Measurements from ENCODE around the gene HHAT.

HHAT gene

DNA sequence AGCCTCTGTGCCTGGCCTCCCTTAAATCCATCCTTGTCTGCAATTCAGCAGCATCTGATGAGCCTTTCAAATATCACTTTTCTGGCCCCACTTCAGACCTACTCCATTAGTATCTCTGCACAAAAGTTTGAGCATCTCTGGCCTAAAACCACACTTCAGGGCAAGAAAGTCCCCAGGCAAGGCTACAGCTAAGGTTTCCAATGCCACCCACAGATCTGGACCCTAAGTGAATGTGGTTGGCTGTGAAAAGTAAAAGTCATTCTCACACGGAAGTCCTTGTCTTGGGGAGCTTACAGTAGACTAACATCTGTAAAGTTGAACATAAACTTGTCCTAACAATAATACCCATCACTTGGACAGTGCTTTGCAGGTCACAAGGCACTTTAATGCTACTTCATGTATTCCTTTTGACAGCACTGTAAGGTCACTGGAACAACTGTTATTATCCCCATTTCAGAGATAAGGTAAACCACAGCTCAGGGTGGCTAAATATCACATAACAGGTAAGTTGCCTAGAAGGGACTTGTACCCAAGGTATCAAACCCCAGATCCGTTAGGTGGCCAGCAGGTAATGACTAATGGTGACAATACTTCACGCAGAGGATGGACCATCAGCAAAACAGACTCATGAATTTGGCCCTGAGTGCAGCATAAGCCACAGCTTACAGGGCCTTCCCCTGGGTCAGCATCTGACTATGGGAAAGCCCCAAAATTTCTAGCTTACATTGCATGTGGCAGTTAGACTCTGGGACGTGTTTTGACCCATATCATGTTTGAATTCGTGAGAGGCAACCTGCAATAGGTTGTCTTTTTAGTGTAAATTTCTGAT, 356.0 kb downstream of the HHAT start:
- Histone ChIP-seq H3K79me1 (ENCODE audit: low read length) (no peaks in the 10 kb centered on the region), H3K18ac (ENCODE audit: low read length) (no peak overlapping the region), H3K27ac (ENCODE audit: low read depth, low read length) (no peak overlapping the region), H3K4me1 (ENCODE audit: control insufficient read depth, low read depth, low read length) (no peaks in the 10 kb centered on the region), H2BK15ac (replicated peaks; ENCODE audit: low read depth) (no peak overlapping the region), H2BK120ac (ENCODE audit: low read depth, low read length) (no peak overlapping the region), H3K9ac (ENCODE audit: low read length) (no peak overlapping the region), H3K56ac (ENCODE audit: low read length) (no peak overlapping the region), H2AK5ac (ENCODE audit: low read length) (no peak overlapping the region), H3K4me2 (ENCODE audit: low read length) (no peak overlapping the region), H3K36me3 (ENCODE audit: control insufficient read depth, insufficient read depth, low read length) (no peaks in the 10 kb centered on the region), H3K79me2 (ENCODE audit: control insufficient read depth, insufficient read depth, low read length) (no peaks in the 10 kb centered on the region), H4K5ac (ENCODE audit: low read length) (no peak overlapping the region), H3K23ac (ENCODE audit: low read length) (no peak overlapping the region), H3K4ac (ENCODE audit: low read depth, low read length) (no peak overlapping the region), H3K27me3 (ENCODE audit: insufficient read depth, low read length, poor library complexity) (no peaks in the 10 kb centered on the region), H4K8ac (ENCODE audit: low read depth, low read length) (no peak overlapping the region), H3K4me3 (ENCODE audit: low read length) (no peak overlapping the region), H2BK5ac (ENCODE audit: low read length) (no peak overlapping the region)
- no peak for DNase-seq
- no CpG with 5 or more reads among the region's 5 CpGs for WGBS (ENCODE audit: extremely low coverage, insufficient coverage, low lambda C conversion rate)

DNA sequence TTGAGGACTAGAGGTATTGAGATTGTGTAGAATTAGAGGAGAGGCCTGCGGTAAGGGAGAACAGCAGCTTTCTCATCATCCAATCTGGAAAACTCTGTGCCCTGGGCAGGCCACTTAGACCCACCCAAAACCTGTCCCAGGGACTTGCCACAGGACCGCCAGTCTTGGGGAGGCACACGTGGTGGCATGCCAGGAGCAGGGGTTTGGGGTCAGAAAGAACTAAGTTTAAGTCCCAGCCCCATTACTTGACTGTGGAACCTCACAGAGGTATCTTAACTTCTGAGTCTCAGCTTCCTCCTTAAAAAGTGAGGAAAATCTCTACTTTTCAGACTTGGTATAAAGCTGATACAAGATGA, 356.6 kb downstream of the HHAT start:
- H4K8ac ChIP-seq (ENCODE audit: low read depth, low read length), result no peak overlapping the region
- H3K23ac ChIP-seq (ENCODE audit: low read length), result no peak overlapping the region
- H2AK5ac ChIP-seq (ENCODE audit: low read length), result no peak overlapping the region
- no peak overlapping the region for H3K4me2 ChIP-seq (ENCODE audit: low read length)
- H2BK5ac ChIP-seq (ENCODE audit: low read length), result no peak overlapping the region
- H3K79me2 ChIP-seq (ENCODE audit: control insufficient read depth, insufficient read depth, low read length), result no peaks in the 10 kb centered on the region
- H3K4me1 ChIP-seq (ENCODE audit: control insufficient read depth, low read depth, low read length), result no peaks in the 10 kb centered on the region
- no peaks in the 10 kb centered on the region for H3K36me3 ChIP-seq (ENCODE audit: control insufficient read depth, insufficient read depth, low read length)
- no peak overlapping the region for H3K27ac ChIP-seq (ENCODE audit: low read depth, low read length)
- H3K79me1 ChIP-seq (ENCODE audit: low read length), result no peaks in the 10 kb centered on the region
- no peaks in the 10 kb centered on the region for H3K27me3 ChIP-seq (ENCODE audit: insufficient read depth, low read length, poor library complexity)
- H3K56ac ChIP-seq (ENCODE audit: low read length), result no peak overlapping the region
- DNase-seq, result no peak
- no peak overlapping the region for H2BK15ac ChIP-seq (replicated peaks; ENCODE audit: low read depth)
- H4K5ac ChIP-seq (ENCODE audit: low read length), result no peak overlapping the region
- no peak overlapping the region for H3K18ac ChIP-seq (ENCODE audit: low read length)
- H3K9ac ChIP-seq (ENCODE audit: low read length), result no peak overlapping the region
- H3K4ac ChIP-seq (ENCODE audit: low read depth, low read length), result no peak overlapping the region
- no CpG with 5 or more reads among the region's 3 CpGs for WGBS (ENCODE audit: extremely low coverage, insufficient coverage, low lambda C conversion rate)
- no peak overlapping the region for H3K4me3 ChIP-seq (ENCODE audit: low read length)
- H2BK120ac ChIP-seq (ENCODE audit: low read depth, low read length), result no peak overlapping the region

DNA sequence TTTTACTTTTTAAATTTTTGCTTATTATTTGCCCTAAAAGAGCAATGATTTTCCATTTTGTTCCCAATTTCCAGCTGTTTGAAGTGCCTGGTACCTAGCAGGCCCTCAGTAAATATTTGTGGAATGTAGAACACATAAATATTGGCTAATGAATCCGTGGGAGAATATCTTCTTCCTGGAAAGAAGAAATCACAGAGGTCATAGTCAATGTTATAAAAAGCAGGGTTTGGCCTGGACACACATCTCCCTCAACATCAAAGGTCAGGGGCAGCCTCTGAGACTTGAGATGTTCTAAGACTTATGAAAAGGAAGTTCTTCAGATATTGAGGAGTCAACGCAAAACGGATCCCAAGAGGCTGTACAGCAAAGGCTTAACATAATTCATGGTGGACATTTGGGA, 358.1 kb downstream of the HHAT start:
- no peaks in the 10 kb centered on the region for H3K4me1 ChIP-seq (ENCODE audit: control insufficient read depth, low read depth, low read length)
- no peak overlapping the region for H3K4ac ChIP-seq (ENCODE audit: low read depth, low read length)
- no peak overlapping the region for H2BK15ac ChIP-seq (replicated peaks; ENCODE audit: low read depth)
- H3K36me3 ChIP-seq (ENCODE audit: control insufficient read depth, insufficient read depth, low read length), result no peaks in the 10 kb centered on the region
- H2AK5ac ChIP-seq (ENCODE audit: low read length), result no peak overlapping the region
- no peak overlapping the region for H3K56ac ChIP-seq (ENCODE audit: low read length)
- no peak overlapping the region for H3K23ac ChIP-seq (ENCODE audit: low read length)
- H3K18ac ChIP-seq (ENCODE audit: low read length), result no peak overlapping the region
- no peak overlapping the region for H3K4me3 ChIP-seq (ENCODE audit: low read length)
- H4K8ac ChIP-seq (ENCODE audit: low read depth, low read length), result no peak overlapping the region
- no CpG with 5 or more reads among the region's 3 CpGs for WGBS (ENCODE audit: extremely low coverage, insufficient coverage, low lambda C conversion rate)
- no peak overlapping the region for H4K5ac ChIP-seq (ENCODE audit: low read length)
- H3K79me2 ChIP-seq (ENCODE audit: control insufficient read depth, insufficient read depth, low read length), result no peaks in the 10 kb centered on the region
- H3K79me1 ChIP-seq (ENCODE audit: low read length), result no peaks in the 10 kb centered on the region
- no peak overlapping the region for H3K9ac ChIP-seq (ENCODE audit: low read length)
- DNase-seq, result no peak
- no peaks in the 10 kb centered on the region for H3K27me3 ChIP-seq (ENCODE audit: insufficient read depth, low read length, poor library complexity)
- no peak overlapping the region for H3K4me2 ChIP-seq (ENCODE audit: low read length)
- H2BK5ac ChIP-seq (ENCODE audit: low read length), result no peak overlapping the region
- H3K27ac ChIP-seq (ENCODE audit: low read depth, low read length), result no peak overlapping the region
- no peak overlapping the region for H2BK120ac ChIP-seq (ENCODE audit: low read depth, low read length)

DNA sequence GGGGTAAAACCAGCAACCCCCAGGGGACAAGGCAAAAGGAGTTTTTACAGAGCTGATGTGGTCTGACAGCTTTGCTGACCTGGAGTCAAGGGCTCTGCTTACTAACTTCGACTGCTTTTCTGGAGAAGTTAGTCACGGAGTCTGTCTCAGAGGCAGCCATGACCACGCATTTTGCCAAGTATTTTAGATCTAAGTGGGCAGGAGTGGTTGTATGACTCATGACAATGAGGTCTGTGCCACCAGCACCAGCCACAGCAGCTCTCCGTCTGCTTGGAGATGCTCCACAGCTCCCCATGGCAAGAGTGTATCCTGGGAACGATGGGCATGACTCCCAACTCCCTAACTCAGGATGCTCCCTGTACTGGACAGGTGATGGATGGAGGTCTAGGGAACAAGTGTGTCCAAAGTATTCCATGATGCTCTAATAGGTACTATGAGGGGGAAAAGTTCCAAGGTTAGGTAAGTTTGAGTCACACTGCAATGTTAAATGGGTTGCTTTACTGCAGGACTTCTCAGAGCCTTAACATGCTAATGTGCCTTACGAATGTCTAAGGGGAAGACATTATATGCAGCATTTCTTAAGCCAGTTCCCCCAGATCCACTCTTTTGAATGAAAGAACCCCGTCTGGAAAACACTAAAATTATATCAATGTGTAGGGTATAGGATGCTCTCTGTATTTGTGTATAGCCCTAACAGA, 359.0 kb downstream of the HHAT start:
- no peaks in the 10 kb centered on the region for H3K79me1 ChIP-seq (ENCODE audit: low read length)
- no CpG with 5 or more reads among the region's 7 CpGs for WGBS (ENCODE audit: extremely low coverage, insufficient coverage, low lambda C conversion rate)
- H3K4me3 ChIP-seq (ENCODE audit: low read length), result no peak overlapping the region
- no peak overlapping the region for H2BK120ac ChIP-seq (ENCODE audit: low read depth, low read length)
- H3K56ac ChIP-seq (ENCODE audit: low read length), result no peak overlapping the region
- H3K4me1 ChIP-seq (ENCODE audit: control insufficient read depth, low read depth, low read length), result no peaks in the 10 kb centered on the region
- H3K27ac ChIP-seq (ENCODE audit: low read depth, low read length), result no peak overlapping the region
- H3K18ac ChIP-seq (ENCODE audit: low read length), result no peak overlapping the region
- no peak overlapping the region for H2BK15ac ChIP-seq (replicated peaks; ENCODE audit: low read depth)
- no peaks in the 10 kb centered on the region for H3K79me2 ChIP-seq (ENCODE audit: control insufficient read depth, insufficient read depth, low read length)
- no peak for DNase-seq
- H2BK5ac ChIP-seq (ENCODE audit: low read length), result no peak overlapping the region
- no peaks in the 10 kb centered on the region for H3K36me3 ChIP-seq (ENCODE audit: control insufficient read depth, insufficient read depth, low read length)
- no peak overlapping the region for H3K4me2 ChIP-seq (ENCODE audit: low read length)
- no peak overlapping the region for H2AK5ac ChIP-seq (ENCODE audit: low read length)
- no peaks in the 10 kb centered on the region for H3K27me3 ChIP-seq (ENCODE audit: insufficient read depth, low read length, poor library complexity)
- H4K8ac ChIP-seq (ENCODE audit: low read depth, low read length), result no peak overlapping the region
- no peak overlapping the region for H3K23ac ChIP-seq (ENCODE audit: low read length)
- H3K4ac ChIP-seq (ENCODE audit: low read depth, low read length), result no peak overlapping the region
- no peak overlapping the region for H4K5ac ChIP-seq (ENCODE audit: low read length)
- H3K9ac ChIP-seq (ENCODE audit: low read length), result no peak overlapping the region

DNA sequence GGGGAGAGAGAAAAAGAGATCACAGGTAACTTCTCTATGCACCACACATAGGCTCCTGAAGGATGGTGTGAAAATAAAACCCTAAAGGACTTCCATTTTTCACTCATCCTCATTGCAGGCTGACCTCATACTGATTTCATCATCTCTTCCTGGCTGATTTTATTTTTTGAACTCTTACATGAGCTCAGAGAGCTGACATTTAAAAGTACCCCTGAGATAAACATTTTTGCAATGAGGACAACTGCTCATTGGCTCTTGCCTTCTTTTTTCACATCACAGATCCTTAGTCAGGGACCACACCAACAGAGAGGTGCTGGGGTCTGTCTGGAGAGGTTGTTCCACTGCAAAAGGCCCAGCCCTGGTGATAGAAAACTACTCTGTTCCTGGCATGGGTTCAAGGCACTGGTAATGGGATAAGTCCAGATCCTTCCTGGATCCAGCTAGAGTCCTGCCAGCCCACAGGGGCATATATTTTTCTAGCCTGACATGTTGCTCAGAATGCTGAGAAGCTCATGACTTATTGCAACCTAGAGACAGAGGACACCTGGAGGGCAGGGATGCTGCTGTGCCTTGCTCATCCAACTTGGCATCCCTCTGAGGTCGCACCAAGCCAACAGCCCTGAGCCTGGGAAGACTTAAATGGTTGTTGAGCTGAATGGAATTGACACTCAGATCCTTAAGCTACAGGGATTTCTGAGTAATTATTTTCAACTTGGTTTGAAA, 360.0 kb downstream of the HHAT start:
- no peak overlapping the region for H3K9ac ChIP-seq (ENCODE audit: low read length)
- no peak overlapping the region for H3K4me3 ChIP-seq (ENCODE audit: low read length)
- H4K8ac ChIP-seq (ENCODE audit: low read depth, low read length), result no peak overlapping the region
- H2AK5ac ChIP-seq (ENCODE audit: low read length), result no peak overlapping the region
- H3K4me1 ChIP-seq (ENCODE audit: control insufficient read depth, low read depth, low read length), result no peaks in the 10 kb centered on the region
- H3K27ac ChIP-seq (ENCODE audit: low read depth, low read length), result no peak overlapping the region
- no peak overlapping the region for H3K18ac ChIP-seq (ENCODE audit: low read length)
- no peak overlapping the region for H4K5ac ChIP-seq (ENCODE audit: low read length)
- no peaks in the 10 kb centered on the region for H3K36me3 ChIP-seq (ENCODE audit: control insufficient read depth, insufficient read depth, low read length)
- no peaks in the 10 kb centered on the region for H3K79me2 ChIP-seq (ENCODE audit: control insufficient read depth, insufficient read depth, low read length)
- no peak overlapping the region for H2BK5ac ChIP-seq (ENCODE audit: low read length)
- no peak overlapping the region for H3K56ac ChIP-seq (ENCODE audit: low read length)
- no peak overlapping the region for H3K23ac ChIP-seq (ENCODE audit: low read length)
- no peaks in the 10 kb centered on the region for H3K27me3 ChIP-seq (ENCODE audit: insufficient read depth, low read length, poor library complexity)
- H2BK15ac ChIP-seq (replicated peaks; ENCODE audit: low read depth), result no peak overlapping the region
- H3K4ac ChIP-seq (ENCODE audit: low read depth, low read length), result no peak overlapping the region
- H3K4me2 ChIP-seq (ENCODE audit: low read length), result no peak overlapping the region
- H3K79me1 ChIP-seq (ENCODE audit: low read length), result no peaks in the 10 kb centered on the region
- WGBS (ENCODE audit: extremely low coverage, insufficient coverage, low lambda C conversion rate), result no CpG with 5 or more reads among the region's 1 CpG
- no peak overlapping the region for H2BK120ac ChIP-seq (ENCODE audit: low read depth, low read length)
- DNase-seq, result no peak

All from mesendoderm (in vitro differentiated cells).